DOHH2 (cell line): ENCODE data around the gene DEPDC1B.

Experiments used
- H3F3A ChIP-seq: fragments of 200-600 bp; sonication (generic), shearing (Covaris generic); 2 replicates; pipeline ENCODE4 v1.6.0; 2016; ENCODE audit warnings: antibody characterized with exemption, mild to moderate bottlenecking; ENCODE audit not compliant: control insufficient read depth, insufficient read depth
- H3K27ac ChIP-seq: fragments of 200-600 bp; sonication (generic); 2 replicates; pipeline ENCODE4 v1.5.1; 2014; ENCODE audit warnings: low read depth, mild to moderate bottlenecking, low read length, moderate library complexity
- H3K27me3 ChIP-seq: fragments of 200-600 bp; sonication (generic); 2 replicates; pipeline ENCODE4 v1.6.1; 2014; ENCODE audit warnings: mild to moderate bottlenecking, low read length, mixed read lengths; ENCODE audit not compliant: control insufficient read depth
- H3K36me3 ChIP-seq: fragments of 200-600 bp; sonication (generic); 2 replicates; pipeline ENCODE4 v1.6.1; 2014; ENCODE audit warnings: mild to moderate bottlenecking, low read length, moderate library complexity, mixed read lengths; ENCODE audit not compliant: control insufficient read depth
- H3K4me1 ChIP-seq: fragments of 200-600 bp; sonication (generic); 2 replicates; pipeline ENCODE4 v1.6.1; 2014; ENCODE audit warnings: mild to moderate bottlenecking, low read length, mixed read lengths; ENCODE audit not compliant: control insufficient read depth
- H3K4me2 ChIP-seq: fragments of 200-600 bp; sonication (generic); 2 replicates; pipeline ENCODE4 v1.6.0; 2014; ENCODE audit warnings: mild to moderate bottlenecking, low read length, moderate library complexity
- H3K4me3 ChIP-seq: fragments of 200-600 bp; sonication (generic); 2 replicates; pipeline ENCODE4 v1.5.1; 2014; ENCODE audit warnings: mild to moderate bottlenecking, low read length, mixed read lengths
- H3K79me2 ChIP-seq: fragments of 200-600 bp; sonication (generic); 2 replicates; pipeline ENCODE4 v1.6.1; 2014; ENCODE audit warnings: mild to moderate bottlenecking, low read length, mixed read lengths; ENCODE audit not compliant: control insufficient read depth
- H3K9me2 ChIP-seq: fragments of 200-600 bp; sonication (generic); replicated peaks from 2 replicates; pipeline ENCODE4 v1.6.1; 2014; ENCODE audit warnings: mild to moderate bottlenecking, low read length, mixed read lengths; ENCODE audit not compliant: control insufficient read depth
- H3K9me3 ChIP-seq: fragments of 200-600 bp; sonication (generic); 2 replicates; pipeline ENCODE4 v1.6.1; 2014; ENCODE audit warnings: antibody characterized with exemption, low read length, mixed read lengths; ENCODE audit not compliant: control insufficient read depth, insufficient read depth
- H4K20me1 ChIP-seq: fragments of 200-600 bp; sonication (generic); 2 replicates; pipeline ENCODE4 v1.6.0; 2014; ENCODE audit warnings: low read depth, mild to moderate bottlenecking, antibody characterized with exemption, low read length, moderate library complexity; ENCODE audit not compliant: control insufficient read depth, insufficient read depth
- CTCF ChIP-seq: fragments of 200-600 bp; sonication (generic); IDR thresholded peaks from one replicate; pipeline ENCODE4 v1.5.1; 2014; ENCODE audit warnings: antibody characterized with exemption, mild to moderate bottlenecking, low read depth, low read length; ENCODE audit not compliant: poor library complexity, severe bottlenecking
- EZH2phosphoT487 ChIP-seq: fragments of 200-600 bp; sonication (generic); IDR thresholded peaks from 2 replicates; pipeline ENCODE4 v1.6.1; 2017; ENCODE audit warnings: borderline replicate concordance, mild to moderate bottlenecking, antibody characterized with exemption, low read length, moderate library complexity, mixed read lengths

The DEPDC1B gene

DNA sequence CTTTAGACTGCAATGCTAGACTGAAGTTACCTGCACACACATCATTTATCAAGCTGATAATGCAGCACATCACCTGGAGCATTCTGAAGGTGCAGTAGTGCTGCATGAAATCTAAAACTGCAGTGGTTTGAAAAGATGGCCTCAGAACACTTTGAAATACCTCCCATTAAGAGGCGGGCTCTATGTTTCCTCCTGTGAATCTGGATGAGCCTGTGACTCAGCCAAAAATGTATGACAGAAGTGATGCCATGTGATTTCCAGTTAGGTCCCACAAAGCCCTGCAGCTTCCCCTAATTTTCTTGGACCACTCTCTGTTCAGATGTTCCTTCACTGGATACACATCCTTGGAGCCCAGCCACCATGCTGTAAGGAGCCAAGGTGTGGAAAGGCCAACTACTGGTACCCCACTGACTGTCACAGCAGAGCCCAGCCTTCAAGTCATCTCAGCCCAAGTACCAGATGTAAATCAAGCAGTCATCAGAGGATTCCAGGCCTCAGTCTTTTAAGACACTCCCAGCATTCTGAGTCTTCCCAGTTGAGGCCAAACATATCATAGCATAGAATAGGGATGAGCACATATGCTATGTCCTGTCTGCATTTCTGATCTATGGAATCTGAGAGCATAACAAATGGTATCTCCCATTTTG is 27.2 kb upstream of the DEPDC1B start:
- H3K4me3 ChIP-seq: no peak overlapping the region
- no peaks in the 10 kb centered on the region for H4K20me1 ChIP-seq
- no peak for TF ChIP-seq CTCF
- TF ChIP-seq EZH2phosphoT487: no peak
- no peaks in the 10 kb centered on the region for H3K36me3 ChIP-seq
- no peaks in the 10 kb centered on the region for H3F3A ChIP-seq
- H3K9me3 ChIP-seq: no peaks in the 10 kb centered on the region
- H3K9me2 ChIP-seq: no peaks in the 10 kb centered on the region
- no peaks in the 10 kb centered on the region for H3K79me2 ChIP-seq
- H3K4me1 ChIP-seq: no peaks in the 10 kb centered on the region
- H3K27ac ChIP-seq: no peak overlapping the region
- no peak overlapping the region for H3K4me2 ChIP-seq
- H3K27me3 ChIP-seq: no peaks in the 10 kb centered on the region

DNA sequence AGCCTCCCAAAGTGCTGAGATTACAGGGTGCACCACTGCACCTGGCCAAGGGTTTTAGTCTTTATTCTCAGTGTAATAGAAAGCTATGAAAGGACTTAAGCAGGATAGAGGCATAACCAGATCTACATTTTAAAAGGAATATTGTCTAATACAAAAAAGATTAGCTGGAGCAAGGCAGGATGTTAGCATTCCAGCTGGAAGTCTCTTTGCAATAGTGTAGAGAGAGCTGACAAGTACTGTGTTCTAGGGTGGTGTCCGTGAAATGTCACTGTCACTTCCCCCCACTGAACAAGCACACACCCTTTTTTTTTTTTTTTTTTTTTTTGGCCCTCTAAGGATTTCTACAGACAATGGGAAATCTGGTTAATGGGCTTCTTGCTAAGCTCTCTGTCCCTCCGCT is 24.2 kb upstream of the DEPDC1B start:
- H3K4me2 ChIP-seq: no peak overlapping the region
- H3F3A ChIP-seq: no peaks in the 10 kb centered on the region
- H3K9me3 ChIP-seq: no peaks in the 10 kb centered on the region
- no peaks in the 10 kb centered on the region for H3K79me2 ChIP-seq
- H3K27me3 ChIP-seq: peaks cover 6% of the 10 kb centered on the region; the same call in 1 of the 2 replicates
- H3K4me3 ChIP-seq: no peak overlapping the region
- H3K36me3 ChIP-seq: no peaks in the 10 kb centered on the region
- no peaks in the 10 kb centered on the region for H3K9me2 ChIP-seq
- no peaks in the 10 kb centered on the region for H3K4me1 ChIP-seq
- H3K27ac ChIP-seq: no peak overlapping the region
- no peak for TF ChIP-seq EZH2phosphoT487
- TF ChIP-seq CTCF: no peak
- no peaks in the 10 kb centered on the region for H4K20me1 ChIP-seq

DNA sequence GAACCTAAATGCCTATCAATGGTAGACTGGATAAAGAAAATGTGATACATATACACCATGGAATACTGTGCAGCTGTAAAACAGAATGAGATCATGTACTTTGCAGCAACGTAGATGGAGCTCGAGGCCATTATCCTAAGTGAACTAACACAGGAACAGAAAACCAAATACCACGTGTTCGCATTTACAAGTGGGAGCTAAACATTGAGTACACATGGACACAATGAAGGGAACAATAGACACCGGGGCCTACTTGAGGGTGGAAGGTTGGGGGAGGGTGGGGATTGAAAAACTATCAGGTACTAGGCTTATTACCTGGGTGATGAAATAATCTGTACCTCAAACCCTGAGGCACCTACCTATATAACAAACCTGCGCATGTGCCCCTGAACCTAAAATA is 22.4 kb upstream of the DEPDC1B start:
- Histone ChIP-seq H3F3A (no peaks in the 10 kb centered on the region), H3K27ac (no peak overlapping the region), H3K4me1 (no peaks in the 10 kb centered on the region), H3K27me3 (peaks cover 6% of the 10 kb centered on the region; the same call in 1 of the 2 replicates), H4K20me1 (no peaks in the 10 kb centered on the region), H3K79me2 (no peaks in the 10 kb centered on the region), H3K9me3 (no peaks in the 10 kb centered on the region), H3K36me3 (no peaks in the 10 kb centered on the region), H3K9me2 (no peaks in the 10 kb centered on the region), H3K4me2 (no peak overlapping the region), H3K4me3 (no peak overlapping the region)
- TF ChIP-seq EZH2phosphoT487: no peak
- TF ChIP-seq CTCF: no peak
